C4-2B (cell line): ENCODE results near the gene IFRD1.

Source experiments
- ZFX ChIP-seq: fragments of 450-650 bp; IDR thresholded peaks from 2 replicates; pipeline ENCODE4 v1.6.1; 2017
- TF ChIP-seq, protein P1 (sequence below): fragments of 450-650 bp; conservative IDR thresholded peaks from 2 replicates; pipeline ENCODE4 v1.5.1; 2017; ENCODE audit warnings: mild to moderate bottlenecking

DNA sequence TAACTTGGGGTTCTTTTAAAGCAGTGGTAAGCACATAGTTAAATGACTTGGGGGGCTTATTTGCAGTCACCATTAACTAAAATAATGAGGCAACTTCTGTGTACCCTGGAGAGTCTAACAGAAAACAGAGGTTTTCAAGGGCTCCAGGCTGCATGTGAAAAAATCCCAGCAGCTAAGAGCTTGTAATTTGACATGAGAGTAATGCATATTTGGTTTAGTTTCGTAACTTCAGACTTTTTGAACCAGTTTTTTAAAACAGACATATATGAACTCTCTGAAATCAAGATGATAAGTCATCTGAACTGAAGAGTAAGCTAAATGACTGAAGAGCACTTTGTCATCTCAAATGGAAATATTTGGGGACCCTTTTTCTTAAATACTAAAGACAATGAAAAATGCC is 40.2 kb upstream of the IFRD1 start:
- TF ChIP-seq, protein P1, sequence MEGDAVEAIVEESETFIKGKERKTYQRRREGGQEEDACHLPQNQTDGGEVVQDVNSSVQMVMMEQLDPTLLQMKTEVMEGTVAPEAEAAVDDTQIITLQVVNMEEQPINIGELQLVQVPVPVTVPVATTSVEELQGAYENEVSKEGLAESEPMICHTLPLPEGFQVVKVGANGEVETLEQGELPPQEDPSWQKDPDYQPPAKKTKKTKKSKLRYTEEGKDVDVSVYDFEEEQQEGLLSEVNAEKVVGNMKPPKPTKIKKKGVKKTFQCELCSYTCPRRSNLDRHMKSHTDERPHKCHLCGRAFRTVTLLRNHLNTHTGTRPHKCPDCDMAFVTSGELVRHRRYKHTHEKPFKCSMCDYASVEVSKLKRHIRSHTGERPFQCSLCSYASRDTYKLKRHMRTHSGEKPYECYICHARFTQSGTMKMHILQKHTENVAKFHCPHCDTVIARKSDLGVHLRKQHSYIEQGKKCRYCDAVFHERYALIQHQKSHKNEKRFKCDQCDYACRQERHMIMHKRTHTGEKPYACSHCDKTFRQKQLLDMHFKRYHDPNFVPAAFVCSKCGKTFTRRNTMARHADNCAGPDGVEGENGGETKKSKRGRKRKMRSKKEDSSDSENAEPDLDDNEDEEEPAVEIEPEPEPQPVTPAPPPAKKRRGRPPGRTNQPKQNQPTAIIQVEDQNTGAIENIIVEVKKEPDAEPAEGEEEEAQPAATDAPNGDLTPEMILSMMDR = no peak
- TF ChIP-seq ZFX = no peak
